GM23338 (cell line): ENCODE data around the gene TBC1D16. TPM values are rescaled to one million over a fixed set of nuclear protein-coding genes. Genes with fewer than 3 reads are reported as not detected.

Experiments
- ATAC-seq: fragments of 200-7000 bp; cut with Tn5 transposase; 3 replicates; pipeline ENCODE4 v1.9.1; 2020
- DNase-seq: peaks from one replicate; pipeline ENCODE4 v3.0.0-alpha.2; 2015; ENCODE audit warnings: low spot score
- H2AFZ ChIP-seq: fragments of 200-600 bp; sonication (generic); 2 replicates; pipeline ENCODE4 v1.8.0; 2016; ENCODE audit warnings: antibody characterized with exemption, mild to moderate bottlenecking, moderate library complexity
- H3F3A ChIP-seq: fragments of 200-600 bp; sonication (generic); replicated peaks from 2 replicates; pipeline ENCODE4 v1.8.0; 2017; ENCODE audit warnings: antibody characterized with exemption, mixed run types, low read depth
- H3K27ac ChIP-seq: fragments of 200-600 bp; sonication (generic); 2 replicates; pipeline ENCODE4 v1.6.1; 2016; ENCODE audit warnings: low read depth
- H3K27me3 ChIP-seq: fragments of 200-600 bp; sonication (generic); 2 replicates; pipeline ENCODE4 v1.8.0; 2016; ENCODE audit warnings: mild to moderate bottlenecking, mixed run types, moderate library complexity; ENCODE audit not compliant: insufficient read depth
- H3K36me3 ChIP-seq: fragments of 200-600 bp; sonication (generic); 2 replicates; pipeline ENCODE4 v1.8.0; 2016; ENCODE audit warnings: mild to moderate bottlenecking; ENCODE audit not compliant: insufficient read depth
- H3K4me1 ChIP-seq: fragments of 200-600 bp; sonication (generic); 2 replicates; pipeline ENCODE4 v1.8.0; 2016; ENCODE audit warnings: mild to moderate bottlenecking, moderate library complexity; ENCODE audit not compliant: insufficient read depth
- H3K4me2 ChIP-seq: fragments of 200-600 bp; sonication (generic); 2 replicates; pipeline ENCODE4 v1.7.1; 2017; ENCODE audit warnings: mixed run types
- H3K4me3 ChIP-seq: fragments of 200-600 bp; sonication (generic); 2 replicates; pipeline ENCODE4 v1.6.1; 2016; ENCODE audit warnings: mixed run types
- H3K79me2 ChIP-seq: fragments of 200-600 bp; sonication (generic); replicated peaks from 2 replicates; pipeline ENCODE4 v1.8.0; 2017; ENCODE audit warnings: mild to moderate bottlenecking; ENCODE audit not compliant: insufficient read depth
- H3K9me2 ChIP-seq: fragments of 200-600 bp; sonication (generic); 2 replicates; pipeline ENCODE4 v1.8.0; 2017; ENCODE audit not compliant: insufficient read depth
- H4K20me1 ChIP-seq: fragments of 200-600 bp; sonication (generic); replicated peaks from 2 replicates; pipeline ENCODE4 v1.8.0; 2017; ENCODE audit warnings: mild to moderate bottlenecking; ENCODE audit not compliant: insufficient read depth
- H3K27ac Mint-ChIP-seq: 2 replicates; pipeline ENCODE4 v1.8.0; 2020; ENCODE audit warnings: inconsistent platforms, mild to moderate bottlenecking, moderate library complexity, mixed read lengths
- H3K27me3 Mint-ChIP-seq: 3 replicates; pipeline ENCODE4 v1.8.0; 2022; ENCODE audit warnings: low read depth, mild to moderate bottlenecking, moderate library complexity, mixed read lengths, inconsistent platforms; ENCODE audit not compliant: insufficient read depth, poor library complexity
- H3K36me3 Mint-ChIP-seq: 3 replicates; pipeline ENCODE4 v1.8.0; 2021; ENCODE audit warnings: low read depth, mild to moderate bottlenecking, inconsistent platforms, moderate library complexity, mixed read lengths
- H3K4me1 Mint-ChIP-seq: 3 replicates; pipeline ENCODE4 v1.8.0; 2020; ENCODE audit warnings: mild to moderate bottlenecking, inconsistent platforms, mixed read lengths
- H3K4me3 Mint-ChIP-seq: 3 replicates; pipeline ENCODE4 v1.8.0; 2021; ENCODE audit warnings: moderate library complexity, mild to moderate bottlenecking, inconsistent platforms, mixed read lengths
- H3K9me3 Mint-ChIP-seq: 3 replicates; pipeline ENCODE4 v1.8.0; 2020; ENCODE audit warnings: moderate library complexity, mild to moderate bottlenecking, inconsistent platforms, mixed read lengths
- CREB1 ChIP-seq: fragments of 250-450 bp; sonication (Bioruptor Pico); IDR thresholded peaks from 2 replicates; pipeline ENCODE4 v1.5.0; 2020; ENCODE audit warnings: low read depth, mild to moderate bottlenecking, moderate library complexity
- ETS1 ChIP-seq: IDR thresholded peaks from 2 replicates; pipeline ENCODE4 v1.6.1; 2016; ENCODE audit warnings: antibody characterized with exemption
- EZH2 ChIP-seq: fragments of 200-600 bp; sonication (generic); IDR thresholded peaks from one replicate; pipeline ENCODE4 v1.8.0; 2017; ENCODE audit warnings: antibody characterized with exemption, mild to moderate bottlenecking, low read depth; ENCODE audit not compliant: unreplicated experiment
- EZH2phosphoT487 ChIP-seq: fragments of 200-600 bp; sonication (generic); IDR thresholded peaks from one replicate; pipeline ENCODE4 v1.8.1; 2018; ENCODE audit warnings: antibody characterized with exemption; ENCODE audit not compliant: unreplicated experiment
- JUNB ChIP-seq: IDR thresholded peaks from one replicate; pipeline ENCODE4 v1.6.1; 2016; ENCODE audit warnings: antibody characterized with exemption; ENCODE audit not compliant: unreplicated experiment
- NANOG ChIP-seq: IDR thresholded peaks from 2 replicates; pipeline ENCODE4 v1.6.1; 2016; ENCODE audit warnings: antibody characterized with exemption, borderline replicate concordance
- STAT1 ChIP-seq: IDR thresholded peaks from one replicate; pipeline ENCODE4 v1.6.1; 2016; ENCODE audit warnings: antibody characterized with exemption; ENCODE audit not compliant: unreplicated experiment
- ZNF114 ChIP-seq: fragments of 250-450 bp; sonication (Bioruptor Pico); IDR thresholded peaks from 2 replicates; pipeline ENCODE4 v1.5.0; 2020; ENCODE audit warnings: mild to moderate bottlenecking, moderate library complexity
- ZNF331 ChIP-seq: fragments of 250-450 bp; sonication (Bioruptor Pico); IDR thresholded peaks from 2 replicates; pipeline ENCODE4 v1.5.0; 2020; ENCODE audit warnings: low read depth, mild to moderate bottlenecking, moderate library complexity
- ZNF462 ChIP-seq: fragments of 250-450 bp; sonication (Bioruptor Pico); IDR thresholded peaks from 2 replicates; pipeline ENCODE4 v1.5.0; 2020; ENCODE audit warnings: mild to moderate bottlenecking, moderate library complexity
- polyA plus RNA-seq: library from polyadenylated mRNA; unstranded; fragments of >200 nt; fragmentation: Nextera tagmentation; extraction: Ambion mirVana; gene quantifications from 2 replicates; pipeline ENCODE4 v1.2.1, GENCODE V29; 2016
- total RNA-seq: library from RNA; depleted of rRNA; stranded (reverse); fragments of >200 nt; shearing (Covaris generic); gene quantifications from 2 replicates; pipeline ENCODE4 v1.2.3, GENCODE V29; 2014
- TF ChIP-seq, protein P1 (sequence below): IDR thresholded peaks from one replicate; pipeline ENCODE4 v1.6.1; 2018; ENCODE audit warnings: antibody characterized with exemption; ENCODE audit not compliant: unreplicated experiment
- TF ChIP-seq, protein P2 (sequence below), 2 experiments: fragments of 200-600 bp in 1 of 2; sonication (generic) in 1 of 2; conservative IDR thresholded peaks; 2 replicates each; pipeline versions ENCODE4 v1.5.1 to v1.6.1; 2016 to 2017; ENCODE audit warnings: antibody characterized with exemption in 2 of 2, low read depth in 2 of 2, mild to moderate bottlenecking in 2 of 2, moderate library complexity in 1 of 2

TBC1D16 gene
- total and polyA plus RNA-seq, 2 experiments from 2014 or later: 16.7 to 104 TPM

DNA sequence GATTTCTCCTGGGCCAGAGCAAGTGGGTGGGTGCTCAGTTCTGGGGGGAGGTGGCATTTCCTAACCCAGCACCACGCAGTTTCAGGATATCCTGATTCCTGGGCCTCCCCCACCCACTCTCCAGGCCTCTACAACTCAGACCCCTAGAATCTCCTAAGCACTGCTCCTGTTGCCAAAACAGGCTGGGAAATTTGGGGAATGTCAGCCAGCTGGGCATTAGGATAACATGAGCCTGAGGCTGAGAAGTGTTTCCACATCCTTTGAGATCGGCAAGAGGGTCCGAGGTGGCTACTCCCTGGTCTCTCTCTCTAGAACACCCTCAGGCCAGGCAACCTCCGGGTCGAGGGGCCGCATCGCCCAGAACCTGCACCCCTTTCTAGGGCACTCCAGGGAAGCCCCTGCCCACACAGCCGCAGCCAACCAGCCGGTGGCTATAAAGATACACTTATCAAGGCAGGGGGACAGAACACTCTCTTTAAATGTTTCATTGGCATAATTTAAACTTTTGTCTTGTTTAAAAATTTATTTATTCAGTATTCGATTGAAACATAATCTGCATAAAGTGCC is 23.6 kb downstream of the TBC1D16 start:
- Histone ChIP-seq H3K4me3 (no peak overlapping the region), H4K20me1 (peaks cover 16% of the 10 kb centered on the region), H2AFZ (no peak overlapping the region), H3K27ac (no peak overlapping the region), H3K36me3 (peaks cover 4% of the 10 kb centered on the region; the same call in 1 of the 2 replicates), H3K27me3 (no peaks in the 10 kb centered on the region), H3K9me2 (no peaks in the 10 kb centered on the region), H3K4me1 (no peaks in the 10 kb centered on the region; the same call in 1 of the 2 replicates), H3K4me2 (no peak overlapping the region), H3F3A (peaks cover 5% of the 10 kb centered on the region; the same call in 1 of the 2 replicates), H3K79me2 (peaks cover 34% of the 10 kb centered on the region)
- TF ChIP-seq ZNF331: no peak
- TF ChIP-seq EZH2: no peak
- TF ChIP-seq ETS1: no peak
- no peak for TF ChIP-seq ZNF462 (CRISPR knock-in tag)
- TF ChIP-seq EZH2phosphoT487: no peak
- no peak for TF ChIP-seq CREB1 (CRISPR knock-in tag)
- no peak for TF ChIP-seq ZNF114
- TF ChIP-seq STAT1: no peak
- TF ChIP-seq NANOG: no peak
- TF ChIP-seq JUNB: no peak
- TF ChIP-seq, protein P1, sequence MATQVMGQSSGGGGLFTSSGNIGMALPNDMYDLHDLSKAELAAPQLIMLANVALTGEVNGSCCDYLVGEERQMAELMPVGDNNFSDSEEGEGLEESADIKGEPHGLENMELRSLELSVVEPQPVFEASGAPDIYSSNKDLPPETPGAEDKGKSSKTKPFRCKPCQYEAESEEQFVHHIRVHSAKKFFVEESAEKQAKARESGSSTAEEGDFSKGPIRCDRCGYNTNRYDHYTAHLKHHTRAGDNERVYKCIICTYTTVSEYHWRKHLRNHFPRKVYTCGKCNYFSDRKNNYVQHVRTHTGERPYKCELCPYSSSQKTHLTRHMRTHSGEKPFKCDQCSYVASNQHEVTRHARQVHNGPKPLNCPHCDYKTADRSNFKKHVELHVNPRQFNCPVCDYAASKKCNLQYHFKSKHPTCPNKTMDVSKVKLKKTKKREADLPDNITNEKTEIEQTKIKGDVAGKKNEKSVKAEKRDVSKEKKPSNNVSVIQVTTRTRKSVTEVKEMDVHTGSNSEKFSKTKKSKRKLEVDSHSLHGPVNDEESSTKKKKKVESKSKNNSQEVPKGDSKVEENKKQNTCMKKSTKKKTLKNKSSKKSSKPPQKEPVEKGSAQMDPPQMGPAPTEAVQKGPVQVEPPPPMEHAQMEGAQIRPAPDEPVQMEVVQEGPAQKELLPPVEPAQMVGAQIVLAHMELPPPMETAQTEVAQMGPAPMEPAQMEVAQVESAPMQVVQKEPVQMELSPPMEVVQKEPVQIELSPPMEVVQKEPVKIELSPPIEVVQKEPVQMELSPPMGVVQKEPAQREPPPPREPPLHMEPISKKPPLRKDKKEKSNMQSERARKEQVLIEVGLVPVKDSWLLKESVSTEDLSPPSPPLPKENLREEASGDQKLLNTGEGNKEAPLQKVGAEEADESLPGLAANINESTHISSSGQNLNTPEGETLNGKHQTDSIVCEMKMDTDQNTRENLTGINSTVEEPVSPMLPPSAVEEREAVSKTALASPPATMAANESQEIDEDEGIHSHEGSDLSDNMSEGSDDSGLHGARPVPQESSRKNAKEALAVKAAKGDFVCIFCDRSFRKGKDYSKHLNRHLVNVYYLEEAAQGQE: no peak
- TF ChIP-seq, protein P2, sequence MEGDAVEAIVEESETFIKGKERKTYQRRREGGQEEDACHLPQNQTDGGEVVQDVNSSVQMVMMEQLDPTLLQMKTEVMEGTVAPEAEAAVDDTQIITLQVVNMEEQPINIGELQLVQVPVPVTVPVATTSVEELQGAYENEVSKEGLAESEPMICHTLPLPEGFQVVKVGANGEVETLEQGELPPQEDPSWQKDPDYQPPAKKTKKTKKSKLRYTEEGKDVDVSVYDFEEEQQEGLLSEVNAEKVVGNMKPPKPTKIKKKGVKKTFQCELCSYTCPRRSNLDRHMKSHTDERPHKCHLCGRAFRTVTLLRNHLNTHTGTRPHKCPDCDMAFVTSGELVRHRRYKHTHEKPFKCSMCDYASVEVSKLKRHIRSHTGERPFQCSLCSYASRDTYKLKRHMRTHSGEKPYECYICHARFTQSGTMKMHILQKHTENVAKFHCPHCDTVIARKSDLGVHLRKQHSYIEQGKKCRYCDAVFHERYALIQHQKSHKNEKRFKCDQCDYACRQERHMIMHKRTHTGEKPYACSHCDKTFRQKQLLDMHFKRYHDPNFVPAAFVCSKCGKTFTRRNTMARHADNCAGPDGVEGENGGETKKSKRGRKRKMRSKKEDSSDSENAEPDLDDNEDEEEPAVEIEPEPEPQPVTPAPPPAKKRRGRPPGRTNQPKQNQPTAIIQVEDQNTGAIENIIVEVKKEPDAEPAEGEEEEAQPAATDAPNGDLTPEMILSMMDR (conservative IDR thresholded peaks at IDR 0.05; ENCODE audit: low read depth in 2 of 2): no peak
- H3K27me3 Mint-ChIP-seq: peaks cover 11% of the 10 kb centered on the region
- H3K4me1 Mint-ChIP-seq: peaks cover 7% of the 10 kb centered on the region
- H3K36me3 Mint-ChIP-seq: peaks cover 27% of the 10 kb centered on the region
- H3K9me3 Mint-ChIP-seq: peaks cover 10% of the 10 kb centered on the region
- no peak for DNase-seq
- no peak overlapping the region for H3K4me3 Mint-ChIP-seq
- no peak for ATAC-seq
- H3K27ac Mint-ChIP-seq: no peak overlapping the region
